ENCODE data around the gene IFTAP. TPM values are rescaled to one million over a fixed set of nuclear protein-coding genes. Genes with fewer than 3 reads are reported as not detected.

Gene IFTAP
- total RNA-seq, 4 donors from 2014 or later: 23.3 to 46.5 (median 26.1) TPM

DNA sequence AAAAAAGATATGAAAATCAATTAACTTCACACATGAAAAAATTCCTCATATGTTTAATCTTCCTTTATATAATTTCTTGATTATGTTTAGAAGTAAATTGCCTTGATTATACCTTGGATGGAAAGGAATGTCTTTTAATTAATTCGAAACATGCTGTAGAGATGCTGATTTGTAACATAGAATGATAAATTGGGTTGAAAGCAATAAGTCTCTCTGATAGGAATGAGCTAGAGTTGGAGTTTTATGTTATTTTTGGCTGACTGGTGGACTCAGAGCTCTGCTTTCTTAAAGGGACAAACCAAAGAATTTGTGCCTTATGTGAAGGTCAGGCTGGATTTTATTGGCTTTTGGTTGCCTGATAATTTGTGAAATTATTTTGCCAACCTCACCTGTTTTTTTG is 98.4 kb downstream of the IFTAP start:
- Histone ChIP-seq H3K27ac (replicated peaks in 1 of 4) (no peak overlapping the region), H3K4me1 (no peaks in the 10 kb centered on the region), H3K27me3 (peaks cover 0 to 11% (median 0%) of the 10 kb centered on the region in 4 donors), H3K4me3 (no peak overlapping the region), H3K36me3 (no peaks in the 10 kb centered on the region), H3K9me3 (no peaks in the 10 kb centered on the region)
- WGBS: 72% methylated on average over 1 of the region's 1 CpG
- TF ChIP-seq EP300 (IDR thresholded peaks at IDR 0.05) (no peak), POLR2A (IDR thresholded peaks at IDR 0.05; ENCODE audit: low read depth) (no peak)
- intact Hi-C loops (cut with DNase I): no loop called here
- no peak for DNase-seq (ENCODE audit: extremely low spot score)

DNA sequence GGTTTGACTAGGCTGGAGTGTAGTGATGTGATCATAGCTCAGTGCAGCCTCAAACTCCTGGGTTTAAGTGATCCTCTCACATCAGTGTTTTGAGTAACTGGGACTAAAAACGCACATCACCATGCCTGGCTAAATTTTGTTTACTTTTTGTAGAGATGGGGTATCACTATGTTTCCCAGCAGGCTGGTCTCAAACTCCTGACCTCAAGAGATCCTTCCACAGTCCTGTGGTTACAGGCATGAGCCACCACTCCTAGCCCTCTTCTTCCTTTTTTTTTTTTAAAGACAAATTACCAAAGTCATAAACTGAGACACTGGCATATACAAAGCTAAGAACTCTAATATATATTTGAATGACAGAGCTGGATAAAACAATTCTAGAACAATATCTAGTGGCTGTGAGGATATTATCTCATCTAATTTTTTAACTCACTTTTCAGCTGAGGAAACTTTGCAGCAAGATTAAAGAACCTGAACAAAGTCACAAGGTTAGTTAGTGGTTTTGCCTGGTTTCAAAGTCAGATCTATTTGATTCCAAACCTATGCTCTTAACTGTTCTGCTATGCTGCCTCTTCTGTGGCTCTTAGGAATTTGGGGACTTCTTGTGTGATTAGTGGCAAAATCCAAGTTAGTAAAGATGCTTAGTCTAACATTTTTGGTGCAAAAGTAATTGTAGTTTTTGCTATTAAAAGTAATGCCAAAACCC is 99.0 kb downstream of the IFTAP start:
- TF ChIP-seq POLR2A (IDR thresholded peaks at IDR 0.05; ENCODE audit: low read depth): no peak
- TF ChIP-seq CTCF (IDR thresholded peaks at IDR 0.05): no peak
- no peak for TF ChIP-seq EP300 (IDR thresholded peaks at IDR 0.05)
- TF ChIP-seq POLR2AphosphoS5 (IDR thresholded peaks at IDR 0.05): no peak
- no peaks in the 10 kb centered on the region for H3K4me1 ChIP-seq
- H3K27me3 ChIP-seq: peaks cover 0 to 11% (median 0%) of the 10 kb centered on the region in 4 donors

GRCh38 chr11:36695111-36695510 is 100.8 kb downstream of the IFTAP start:
- no peaks in the 10 kb centered on the region for H3K4me1 ChIP-seq
- no peaks in the 10 kb centered on the region for H3K9me3 ChIP-seq
- TF ChIP-seq EP300 (IDR thresholded peaks at IDR 0.05) (no peak), POLR2A (IDR thresholded peaks at IDR 0.05; ENCODE audit: low read depth) (no peak), CTCF (IDR thresholded peaks at IDR 0.05) (no peak), POLR2AphosphoS5 (IDR thresholded peaks at IDR 0.05) (no peak)
- no peak overlapping the region for H3K4me3 ChIP-seq
- no peak for DNase-seq (ENCODE audit: extremely low spot score)
- H3K27me3 ChIP-seq: peaks cover 0 to 6% (median 0%) of the 10 kb centered on the region in 4 donors
- H3K27ac ChIP-seq (replicated peaks in 1 of 4): no peak overlapping the region
- intact Hi-C loops (cut with DNase I): no loop called here
- no peaks in the 10 kb centered on the region for H3K36me3 ChIP-seq

More for the DNA sequence above, 99.0 kb downstream of the IFTAP start:
- Histone ChIP-seq H3K9me3 (no peaks in the 10 kb centered on the region), H3K36me3 (no peaks in the 10 kb centered on the region), H3K27ac (replicated peaks in 1 of 4) (no peak overlapping the region), H3K4me3 (no peak overlapping the region)
- intact Hi-C loops (cut with DNase I): no loop called here
- WGBS: 54% methylated on average over 1 of the region's 1 CpG
- no peak for DNase-seq (ENCODE audit: extremely low spot score)

GRCh38 chr11:36695571-36695970 is 101.3 kb downstream of the IFTAP start:
- no peak overlapping the region for H3K27ac ChIP-seq (replicated peaks in 1 of 4)
- no peak overlapping the region for H3K4me3 ChIP-seq
- H3K9me3 ChIP-seq: no peaks in the 10 kb centered on the region
- DNase-seq (ENCODE audit: extremely low spot score): no peak
- 76% methylated on average over 6 of the region's 6 CpGs for WGBS
- H3K27me3 ChIP-seq: peaks cover 0 to 8% (median 0%) of the 10 kb centered on the region in 4 donors
- TF ChIP-seq POLR2A (IDR thresholded peaks at IDR 0.05; ENCODE audit: low read depth) (no peak), EP300 (IDR thresholded peaks at IDR 0.05) (no peak), CTCF (IDR thresholded peaks at IDR 0.05) (no peak), POLR2AphosphoS5 (IDR thresholded peaks at IDR 0.05) (no peak)
- no peaks in the 10 kb centered on the region for H3K4me1 ChIP-seq
- no peaks in the 10 kb centered on the region for H3K36me3 ChIP-seq
- intact Hi-C loops (cut with DNase I): no loop called here

DNA sequence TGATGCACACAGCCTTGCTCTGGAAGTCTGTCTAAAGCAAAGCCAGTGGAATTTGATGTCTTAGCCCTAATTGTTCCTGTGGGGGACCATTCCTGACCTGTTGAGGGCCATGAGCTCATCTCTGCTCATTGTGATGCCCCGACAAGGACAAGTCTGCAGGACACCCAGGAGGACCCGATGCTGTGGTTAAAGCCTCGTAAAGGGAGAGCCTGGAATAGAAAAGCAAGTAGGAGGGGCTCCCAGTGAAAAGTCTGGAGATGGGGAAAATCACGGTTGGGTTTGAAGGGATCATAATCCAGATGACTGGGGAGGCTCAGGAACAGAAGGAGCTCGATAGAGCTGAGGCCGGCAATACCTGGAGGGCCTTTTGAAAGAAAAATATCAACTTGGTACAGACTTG is 102.2 kb downstream of the IFTAP start:
- intact Hi-C loops (cut with DNase I): no loop called here
- TF ChIP-seq CTCF (IDR thresholded peaks at IDR 0.05): no peak
- TF ChIP-seq POLR2A (IDR thresholded peaks at IDR 0.05; ENCODE audit: low read depth): no peak
- no peak for TF ChIP-seq POLR2AphosphoS5 (IDR thresholded peaks at IDR 0.05)
- no peak for TF ChIP-seq EP300 (IDR thresholded peaks at IDR 0.05)
- WGBS: 97% methylated on average over 6 of the region's 6 CpGs
- no peak for DNase-seq (ENCODE audit: extremely low spot score)
- no peak overlapping the region for H3K27ac ChIP-seq (replicated peaks in 1 of 4)
- H3K4me1 ChIP-seq: no peaks in the 10 kb centered on the region
- peaks cover 0 to 8% (median 0%) of the 10 kb centered on the region in 4 donors for H3K27me3 ChIP-seq
- H3K4me3 ChIP-seq: no peak overlapping the region
- no peaks in the 10 kb centered on the region for H3K36me3 ChIP-seq
- no peaks in the 10 kb centered on the region for H3K9me3 ChIP-seq
